H1 (cell line): ENCODE results near the gene STIM2. TPM values are rescaled to one million over a fixed set of nuclear protein-coding genes. Genes with fewer than 3 reads are reported as not detected.

Source experiments
- ATF2 ChIP-seq: IDR thresholded peaks from 2 replicates; pipeline ENCODE4 v1.6.1; 2012; ENCODE audit warnings: low read length, inconsistent platforms
- HDAC2 ChIP-seq, 2 experiments: fragments of 300-600 bp in 1 of 2; sonication (generic) in 1 of 2; IDR thresholded peaks; 2 replicates each; pipeline ENCODE4 v1.6.1; 2011 to 2012; ENCODE audit warnings: low read depth in 2 of 2, low read length in 2 of 2, mild to moderate bottlenecking in 2 of 2, moderate library complexity in 2 of 2, borderline replicate concordance in 1 of 2, inconsistent platforms in 1 of 2
- POU5F1 ChIP-seq: IDR thresholded peaks from 2 replicates; pipeline ENCODE4 v1.6.1; 2011; ENCODE audit warnings: low read depth, mild to moderate bottlenecking, low read length, moderate library complexity
- SIRT6 ChIP-seq: IDR thresholded peaks from one replicate; pipeline ENCODE4 v1.7.1; 2012; ENCODE audit warnings: low read length, inconsistent platforms
- ZNF274 ChIP-seq: IDR thresholded peaks from 2 replicates; pipeline ENCODE4 v1.7.0; 2012; ENCODE audit warnings: low read length, borderline replicate concordance; ENCODE audit errors: extremely low read depth
- polyA plus RNA-seq, 7 experiments: library from polyadenylated mRNA; depleted of rRNA in 3 of 7; stranded (reverse) in 5 of 7; unstranded in 2 of 7; fragments of >200 nt in 5 of 7; fragments of 200-250 nt in 2 of 7; gene quantifications; 1 replicate in 5 of 7; 2 replicates in 1 of 7; 4 replicates in 1 of 7; pipeline versions ENCODE4 v1.2.1 to v1.2.3, GENCODE V29; 2011 to 2013; ENCODE audit warnings: missing spikeins in 2 of 7, mixed read lengths in 2 of 7
- total RNA-seq: library from RNA; stranded (reverse); fragmentation: NEBNext Ultra II Directional; extraction: Animal tissue kit (Norgen Biotek cat#: 25700); gene quantifications from 2 replicates; pipeline ENCODE4 v1.2.1, GENCODE V29; 2021

STIM2 gene
- total and polyA plus RNA-seq, 2 of the 8 experiments (the other 6 are each of a cell fraction or from before 2014, with no cell fraction given): 22.9 to 23.0 TPM

- TF ChIP-seq ATF2 (no peak), POU5F1 (no peak), HDAC2 (IDR thresholded peaks at IDR 0.05; ENCODE audit: borderline replicate concordance in 1 of 2, low read depth in 2 of 2, low read length in 2 of 2) (no peak), SIRT6 (no peak), ZNF274 (no peak)
Measured at GRCh38 chr4:27003642-27004113, 143.0 kb downstream of the STIM2 start (continued).
